ENCODE results near the gene RPA1.
"Not testable (repeated sequence)": the region's sequence is repeated elsewhere in the genome, so short reads cannot be mapped to it uniquely, and the experiment has no call there.

The RPA1 gene

DNA sequence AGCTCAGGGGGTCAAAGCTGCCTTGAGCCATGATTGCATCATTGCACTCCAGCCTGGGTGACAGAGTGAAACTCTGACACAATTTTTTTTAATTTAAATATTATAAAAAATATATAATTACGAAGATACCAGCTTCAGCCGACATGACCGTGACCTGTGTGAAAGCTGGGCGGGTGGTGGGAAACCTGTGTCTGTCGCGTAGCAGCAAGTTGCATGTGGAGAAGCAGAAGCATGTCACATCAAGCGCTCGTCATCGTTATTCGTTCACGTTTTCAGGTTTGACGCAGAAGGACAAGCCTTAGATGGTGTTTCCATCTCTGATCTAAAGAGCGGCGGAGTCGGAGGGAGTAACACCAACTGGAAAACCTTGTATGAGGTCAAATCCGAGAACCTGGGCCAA, 53.7 kb downstream of the RPA1 start:
- no peak overlapping the region for H3K4me3 ChIP-seq (replicated peaks; ENCODE audit: low read depth, low read length)
- no peak for DNase-seq (ENCODE audit: low read depth)
- TF ChIP-seq, protein P1, sequence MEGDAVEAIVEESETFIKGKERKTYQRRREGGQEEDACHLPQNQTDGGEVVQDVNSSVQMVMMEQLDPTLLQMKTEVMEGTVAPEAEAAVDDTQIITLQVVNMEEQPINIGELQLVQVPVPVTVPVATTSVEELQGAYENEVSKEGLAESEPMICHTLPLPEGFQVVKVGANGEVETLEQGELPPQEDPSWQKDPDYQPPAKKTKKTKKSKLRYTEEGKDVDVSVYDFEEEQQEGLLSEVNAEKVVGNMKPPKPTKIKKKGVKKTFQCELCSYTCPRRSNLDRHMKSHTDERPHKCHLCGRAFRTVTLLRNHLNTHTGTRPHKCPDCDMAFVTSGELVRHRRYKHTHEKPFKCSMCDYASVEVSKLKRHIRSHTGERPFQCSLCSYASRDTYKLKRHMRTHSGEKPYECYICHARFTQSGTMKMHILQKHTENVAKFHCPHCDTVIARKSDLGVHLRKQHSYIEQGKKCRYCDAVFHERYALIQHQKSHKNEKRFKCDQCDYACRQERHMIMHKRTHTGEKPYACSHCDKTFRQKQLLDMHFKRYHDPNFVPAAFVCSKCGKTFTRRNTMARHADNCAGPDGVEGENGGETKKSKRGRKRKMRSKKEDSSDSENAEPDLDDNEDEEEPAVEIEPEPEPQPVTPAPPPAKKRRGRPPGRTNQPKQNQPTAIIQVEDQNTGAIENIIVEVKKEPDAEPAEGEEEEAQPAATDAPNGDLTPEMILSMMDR (IDR thresholded peaks at IDR 0.05; ENCODE audit: low read length, missing control alignments): no peak

DNA sequence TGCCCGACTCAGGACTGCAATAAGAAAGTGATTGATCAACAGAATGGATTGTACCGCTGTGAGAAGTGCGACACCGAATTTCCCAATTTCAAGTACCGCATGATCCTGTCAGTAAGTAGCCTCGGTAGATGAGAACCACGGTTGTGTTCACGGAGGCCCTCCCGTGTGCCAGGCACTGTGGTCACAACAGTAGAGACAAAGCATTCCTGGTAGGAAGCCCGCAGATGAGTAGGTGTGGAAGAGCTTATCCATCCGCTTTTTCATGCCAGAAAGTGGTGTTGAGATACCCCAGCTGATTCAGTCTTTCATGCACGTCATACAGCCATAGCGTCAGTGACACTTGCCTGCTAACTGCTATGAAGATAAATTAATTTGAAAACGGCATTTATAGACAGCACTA, 58.9 kb downstream of the RPA1 start:
- no peak for DNase-seq (ENCODE audit: low read depth)
- TF ChIP-seq, protein P1 (IDR thresholded peaks at IDR 0.05; ENCODE audit: low read length, missing control alignments): no peak
- H3K4me3 ChIP-seq (replicated peaks; ENCODE audit: low read depth, low read length): no peak overlapping the region

DNA sequence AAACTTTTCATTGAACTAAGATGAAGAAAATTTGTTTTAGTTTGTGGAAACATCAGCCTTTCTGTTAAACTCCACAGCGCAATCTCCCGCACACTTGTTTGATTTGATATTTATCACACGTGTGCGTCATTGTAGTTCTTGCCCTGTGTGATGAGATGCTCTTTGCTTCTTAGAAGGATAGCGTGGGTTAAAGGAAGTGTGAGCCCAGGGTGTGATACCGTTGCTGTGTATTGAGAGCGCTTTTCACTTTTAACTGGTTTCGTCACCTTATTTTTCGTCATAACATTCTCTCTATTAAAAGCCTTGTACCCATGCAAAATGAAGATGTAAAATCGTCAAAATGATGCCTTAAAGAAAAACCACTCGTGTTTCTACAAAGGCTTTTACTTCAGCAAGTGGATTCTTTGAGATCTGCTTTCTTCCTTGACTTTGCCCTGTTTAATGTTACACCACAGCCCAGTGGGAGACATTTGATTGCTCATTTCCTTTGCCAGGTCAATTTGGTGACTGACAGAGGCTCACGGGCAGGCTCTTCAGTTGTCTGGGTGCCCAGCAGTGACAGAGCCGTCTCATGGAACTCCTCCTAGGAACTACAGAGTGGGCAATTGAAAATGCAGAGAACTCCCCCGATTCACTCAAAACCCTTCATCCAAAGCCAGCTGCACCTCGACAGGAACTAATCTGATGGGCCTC, 61.1 kb downstream of the RPA1 start:
- TF ChIP-seq, protein P1 (IDR thresholded peaks at IDR 0.05; ENCODE audit: low read length, missing control alignments): no peak
- no peak for DNase-seq (ENCODE audit: low read depth)
- H3K4me3 ChIP-seq (replicated peaks; ENCODE audit: low read depth, low read length): no peak overlapping the region

DNA sequence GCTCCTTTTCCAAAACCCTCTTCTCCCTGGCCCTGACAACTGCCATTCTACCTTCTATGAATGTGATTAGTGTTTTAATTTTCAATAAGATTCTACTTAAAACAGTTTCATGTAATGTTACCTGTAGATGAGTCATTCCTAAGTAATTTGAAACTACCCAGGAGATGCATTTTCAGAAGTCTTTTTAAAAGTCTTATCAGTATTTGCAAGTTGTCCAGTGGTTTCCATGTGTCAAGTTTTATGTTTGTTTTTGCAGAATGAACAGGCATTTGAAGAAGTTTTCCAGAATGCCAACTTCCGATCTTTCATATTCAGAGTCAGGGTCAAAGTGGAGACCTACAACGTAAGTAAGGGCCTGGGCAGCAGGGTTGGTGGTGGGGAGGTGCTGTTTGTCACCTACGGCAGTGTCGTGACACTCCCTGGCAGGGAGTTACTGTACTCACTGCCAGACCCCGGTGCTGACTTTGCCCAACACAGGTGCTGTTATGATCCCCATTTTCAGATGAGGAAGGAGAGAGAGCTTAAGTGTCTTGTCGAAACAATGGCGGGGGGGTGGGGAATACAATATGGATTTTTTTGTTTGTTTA, 65.0 kb downstream of the RPA1 start:
- TF ChIP-seq, protein P1 (IDR thresholded peaks at IDR 0.05; ENCODE audit: low read length, missing control alignments): no peak
- DNase-seq (ENCODE audit: low read depth): no peak
- H3K4me3 ChIP-seq (replicated peaks; ENCODE audit: low read depth, low read length): no peak overlapping the region

DNA sequence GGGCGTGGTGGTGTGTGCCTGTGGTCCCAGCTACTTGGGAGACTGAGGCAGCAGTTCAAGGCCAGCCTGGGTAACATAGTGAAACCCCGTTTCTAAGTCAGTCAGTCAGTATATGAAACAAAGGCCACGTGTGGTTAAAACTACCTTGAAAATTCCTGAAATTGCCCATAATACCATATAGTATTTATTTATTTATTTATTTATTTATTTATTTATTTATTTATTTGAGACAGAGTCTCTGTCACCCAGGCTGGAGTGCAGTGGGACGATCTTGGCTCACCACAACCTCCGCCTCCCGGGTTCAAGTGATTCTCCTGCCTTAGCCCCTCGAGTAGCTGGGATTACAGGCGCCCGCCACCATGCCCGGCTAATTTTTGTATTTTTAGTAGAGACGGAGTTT, 65.7 kb downstream of the RPA1 start:
- not testable (repeated sequence) for DNase-seq (ENCODE audit: low read depth); H3K4me3 ChIP-seq (replicated peaks; ENCODE audit: low read depth, low read length)

DNA sequence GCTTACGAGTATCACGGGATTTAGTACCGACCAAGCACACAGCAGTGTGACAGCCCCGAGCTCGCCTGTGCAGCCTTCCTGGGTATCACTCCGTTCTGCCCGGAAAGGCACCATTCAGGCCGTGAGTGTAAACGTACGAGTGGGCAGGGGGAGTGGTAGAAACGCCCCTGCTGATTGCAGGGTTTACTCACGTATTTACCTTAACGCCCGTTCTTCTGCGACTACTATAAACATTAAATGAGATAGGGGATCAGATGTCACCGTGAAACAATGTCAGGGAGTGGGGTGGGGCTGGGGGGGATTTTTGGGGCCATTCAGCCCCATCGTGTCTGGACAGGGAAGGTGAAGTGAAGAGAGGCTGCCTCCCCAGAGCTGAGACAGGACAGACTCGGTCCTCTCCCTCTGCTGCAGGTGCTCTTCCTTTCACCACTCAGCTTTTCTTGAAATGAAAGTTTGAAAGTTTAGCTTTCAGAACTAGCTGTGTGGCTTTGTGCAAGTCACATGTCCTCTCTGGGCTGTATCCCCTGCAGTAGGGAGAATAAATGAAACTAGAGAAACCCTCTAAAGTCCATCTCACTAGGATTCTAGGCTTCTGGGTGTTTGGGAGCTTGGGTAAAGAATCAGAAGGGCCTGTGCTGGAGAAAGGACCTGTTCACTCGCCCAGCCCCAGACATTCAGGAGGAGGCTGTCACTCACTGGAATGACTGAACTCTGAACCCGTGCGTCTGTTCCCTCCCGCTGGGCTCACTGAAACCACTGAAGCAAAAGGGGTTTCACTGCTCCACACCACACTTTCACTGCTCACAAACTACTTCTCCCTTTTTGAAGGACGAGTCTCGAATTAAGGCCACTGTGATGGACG, 66.7 kb downstream of the RPA1 start:
- DNase-seq (ENCODE audit: low read depth): no peak
- TF ChIP-seq, protein P1 (IDR thresholded peaks at IDR 0.05; ENCODE audit: low read length, missing control alignments): no peak
- no peak overlapping the region for H3K4me3 ChIP-seq (replicated peaks; ENCODE audit: low read depth, low read length)

DNA sequence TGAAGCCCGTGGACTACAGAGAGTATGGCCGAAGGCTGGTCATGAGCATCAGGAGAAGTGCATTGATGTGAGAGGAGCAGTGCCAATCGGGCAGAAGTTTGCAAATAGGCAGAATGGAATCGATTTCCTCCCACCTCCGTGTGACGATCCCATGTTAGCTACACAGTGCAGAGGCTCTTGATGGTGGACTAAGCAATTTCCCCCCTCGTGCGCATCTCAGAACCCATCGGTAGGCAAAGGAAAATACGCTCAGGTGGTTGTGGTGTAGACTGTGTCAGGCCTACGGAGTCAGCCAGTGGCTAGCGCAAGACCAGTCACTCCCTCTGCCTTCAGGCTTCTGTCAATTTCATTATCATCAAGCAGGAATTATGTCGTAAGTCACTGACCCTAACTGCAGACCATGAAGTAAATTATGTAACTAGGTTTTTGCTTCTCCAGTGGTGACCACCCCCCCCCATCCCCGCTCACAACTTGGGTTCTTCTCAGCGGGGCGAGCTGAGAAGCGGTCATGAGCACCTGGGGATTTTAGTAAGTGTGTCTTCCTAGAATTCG, 67.4 kb downstream of the RPA1 start:
- TF ChIP-seq, protein P1 (IDR thresholded peaks at IDR 0.05; ENCODE audit: low read length, missing control alignments): no peak
- no peak overlapping the region for H3K4me3 ChIP-seq (replicated peaks; ENCODE audit: low read depth, low read length)
- DNase-seq (ENCODE audit: low read depth): no peak
